SHP77 (cell line): ENCODE results near the gene SPIN3.
"Not testable (repeated sequence)": the region's sequence is repeated elsewhere in the genome, so short reads cannot be mapped to it uniquely, and the experiment has no call there.

Experiments
- DNase-seq, 2 experiments: peaks; one replicate each; lab custom pipeline; 2025; lab: John Stamatoyannopoulos, UW

SPIN3 gene

GRCh38 chrX:56995271-56995994 lies at the start of gene SPIN3:
SPIN3 (minus strand) TSS chrX:56995541; CDS start chrX:56994947, 594 bp downstream.
- DNase-seq, result peak; percentile 94 to 95

- no peak for DNase-seq
These were observed 48.9 kb upstream of the SPIN3 start for GRCh38 chrX:57044245-57044644.

- not testable (repeated sequence) for DNase-seq
These were observed 41.9 kb upstream of the SPIN3 start for GRCh38 chrX:57037265-57037664.

DNA sequence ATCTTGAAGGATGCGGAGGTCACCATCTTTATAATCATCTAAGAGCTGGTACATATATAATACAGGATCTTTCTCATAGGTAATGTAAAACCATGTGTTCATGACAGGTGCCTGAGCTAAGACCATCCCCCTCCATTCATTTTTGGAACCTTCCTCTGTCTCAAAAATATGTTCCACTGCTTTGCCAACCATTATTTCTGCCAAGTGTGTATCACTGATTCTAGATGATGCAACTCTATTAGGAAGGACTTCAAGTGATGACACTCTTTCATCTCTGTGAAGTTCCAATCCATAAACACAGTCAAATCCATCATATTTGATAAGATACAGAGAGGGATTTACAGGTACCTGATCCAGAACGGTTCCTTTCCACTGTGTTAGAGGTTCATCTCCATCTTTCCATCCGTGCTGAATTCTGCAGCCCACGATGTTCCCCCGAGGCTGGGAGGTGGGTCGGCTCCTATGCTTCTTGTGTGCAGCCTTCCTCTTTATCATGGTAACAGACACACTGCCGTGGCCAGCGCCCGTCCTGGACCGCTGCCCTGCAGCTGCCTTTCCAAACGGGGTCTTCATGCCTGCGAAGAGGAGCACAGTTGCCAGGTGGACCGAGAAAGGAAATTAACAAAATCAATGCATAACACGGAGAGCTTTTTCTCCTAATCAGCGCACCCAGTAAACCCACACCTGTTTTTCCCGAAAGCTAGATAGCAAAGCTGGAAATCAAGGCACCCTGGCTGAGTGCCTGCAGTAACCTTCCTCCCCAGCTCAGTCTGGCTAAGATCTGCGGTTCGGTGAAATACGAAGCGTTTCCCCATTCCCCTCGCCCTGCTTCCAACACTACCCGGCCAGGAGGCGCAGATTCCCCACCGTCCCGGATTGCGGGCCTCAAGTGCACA lies 718 bp downstream of the SPIN3 start:
- no peak for DNase-seq

DNA sequence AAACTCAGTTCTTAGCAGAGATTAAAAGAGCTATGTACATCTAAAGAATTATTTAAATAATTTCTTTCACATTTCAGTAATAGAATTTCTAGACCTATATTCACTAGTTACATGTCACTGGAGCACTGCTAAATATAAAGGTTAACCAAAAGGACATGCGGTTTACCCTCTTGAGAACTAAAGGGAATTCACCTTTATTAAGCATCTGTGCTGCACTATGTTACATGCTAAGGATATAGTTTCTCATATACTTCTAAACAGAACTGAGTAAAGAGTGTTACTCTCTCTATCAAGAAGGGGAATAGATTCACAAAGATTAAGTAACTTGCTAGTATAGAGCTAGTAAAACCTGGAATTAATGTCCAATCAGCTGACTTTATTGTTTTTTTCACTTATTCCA lies 7.6 kb downstream of the SPIN3 start:
- DNase-seq, result no peak

DNA sequence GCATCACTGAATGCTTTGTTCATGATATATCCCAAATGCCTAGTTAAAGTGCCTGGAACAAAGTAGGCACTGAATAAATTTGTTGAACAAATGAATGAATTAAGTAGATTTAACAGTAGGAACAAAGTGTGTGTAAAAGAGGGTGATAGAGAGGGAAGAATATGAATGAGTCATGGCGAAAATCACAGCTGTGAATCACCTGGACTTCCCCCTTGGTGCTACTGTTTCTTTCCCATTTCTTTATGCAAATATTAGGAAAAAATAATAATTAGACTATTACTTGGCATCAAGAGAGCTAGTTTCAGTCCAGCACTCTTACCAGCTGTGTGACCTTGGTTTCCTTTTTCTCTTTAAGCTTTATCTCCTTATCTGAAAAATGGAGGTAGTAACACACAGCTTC lies 9.2 kb downstream of the SPIN3 start:
- DNase-seq, result no peak

DNA sequence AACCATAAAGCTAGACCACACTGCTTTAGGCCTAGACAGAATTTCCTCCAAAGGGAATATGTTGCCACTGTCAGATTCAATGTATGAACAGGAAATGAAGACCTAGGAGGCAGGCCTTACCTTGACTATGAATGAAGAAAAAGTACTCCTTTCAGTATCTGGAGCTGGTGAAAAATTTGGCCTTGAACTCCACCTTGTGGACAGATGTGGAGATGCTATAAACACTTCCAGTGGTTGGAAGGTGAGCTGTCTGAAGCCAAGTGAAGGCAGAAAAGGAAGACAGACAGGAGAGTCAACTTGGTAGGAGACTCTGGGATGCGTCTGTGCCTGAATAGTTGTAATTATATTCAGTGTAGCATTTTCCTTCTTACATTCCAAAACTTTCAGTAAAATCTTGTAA lies 17.2 kb downstream of the SPIN3 start:
- peak; percentile 43 to 50 for DNase-seq

GRCh38 chrX:56975611-56976010 lies 19.7 kb downstream of the SPIN3 start:
- DNase-seq, result no peak

DNA sequence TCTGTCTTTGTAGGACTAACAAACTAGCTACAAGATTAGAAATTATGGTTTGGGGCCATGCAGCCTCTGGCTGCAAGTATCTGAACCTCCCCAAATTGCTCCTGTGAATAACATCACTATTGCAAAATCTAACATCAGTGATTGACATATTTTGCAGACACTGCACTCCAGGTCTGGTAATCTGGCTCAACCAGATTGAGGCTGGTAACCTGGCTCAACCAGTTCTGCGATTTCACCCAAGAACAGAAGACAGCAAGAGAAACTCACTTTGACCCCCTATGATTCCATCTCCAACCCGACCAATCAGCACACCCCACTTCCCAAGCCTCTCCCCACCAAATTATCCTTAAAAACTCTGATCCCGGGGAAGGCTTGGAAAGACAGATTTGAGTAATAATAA lies 20.9 kb downstream of the SPIN3 start:
- DNase-seq, result no peak

DNA sequence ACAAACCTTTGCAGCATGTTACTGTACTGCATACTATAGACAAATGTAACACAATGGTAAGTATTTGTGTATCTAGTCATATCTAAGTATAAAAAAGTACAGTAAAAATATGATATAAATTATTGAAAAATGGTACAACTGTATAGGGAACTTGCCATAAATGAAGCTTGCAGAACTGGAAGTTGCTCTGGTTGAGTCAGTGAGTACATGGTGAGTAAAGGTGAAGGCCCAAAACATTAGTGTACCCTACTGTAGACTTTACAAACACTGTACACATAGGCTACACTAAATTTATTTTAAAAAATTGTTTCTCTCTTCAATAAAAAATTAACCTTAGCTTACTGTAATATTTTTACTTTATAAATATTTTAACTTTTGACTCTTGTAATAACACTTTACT lies 25.8 kb downstream of the SPIN3 start:
- no peak for DNase-seq

DNA sequence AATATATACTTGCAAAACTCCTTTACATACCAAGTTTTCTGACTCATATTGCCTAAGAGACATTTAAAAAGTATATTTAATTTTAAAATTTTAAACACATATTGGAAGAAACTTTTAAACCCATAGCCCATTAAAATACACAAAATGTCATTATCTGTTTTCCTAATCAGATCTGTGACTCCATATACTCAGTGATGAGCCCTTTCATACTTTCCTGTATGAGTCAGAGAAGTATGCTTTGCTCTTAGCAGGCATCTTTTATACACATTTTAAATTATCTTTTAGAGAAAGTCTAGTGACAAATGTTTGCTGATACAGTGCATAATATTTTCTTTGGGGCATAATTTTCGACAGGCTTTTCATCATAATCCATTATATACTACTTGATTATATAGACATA lies 26.4 kb downstream of the SPIN3 start:
- no peak for DNase-seq

GRCh38 chrX:56963377-56963776 lies 32.0 kb downstream of the SPIN3 start:
- DNase-seq, result no peak

DNA sequence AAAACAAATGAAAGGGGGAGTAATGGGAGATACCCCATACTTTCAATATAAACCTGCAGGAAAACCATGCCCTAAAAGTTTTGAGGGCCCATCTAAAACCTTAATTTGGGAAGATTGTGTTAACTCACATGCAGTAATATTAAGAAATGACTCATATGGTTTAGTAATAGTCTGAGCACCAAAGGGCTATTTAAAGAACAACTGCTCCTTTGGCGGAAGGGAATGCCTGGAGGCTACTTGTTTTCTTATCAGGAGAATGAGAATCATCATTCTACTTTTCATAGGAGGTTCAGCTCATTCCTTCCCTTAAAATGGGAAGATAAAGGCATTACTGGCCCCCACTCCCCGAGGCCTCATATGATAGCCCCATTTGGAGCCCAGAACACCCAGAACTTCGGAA lies 47.6 kb downstream of the SPIN3 start:
- no peak for DNase-seq

DNA sequence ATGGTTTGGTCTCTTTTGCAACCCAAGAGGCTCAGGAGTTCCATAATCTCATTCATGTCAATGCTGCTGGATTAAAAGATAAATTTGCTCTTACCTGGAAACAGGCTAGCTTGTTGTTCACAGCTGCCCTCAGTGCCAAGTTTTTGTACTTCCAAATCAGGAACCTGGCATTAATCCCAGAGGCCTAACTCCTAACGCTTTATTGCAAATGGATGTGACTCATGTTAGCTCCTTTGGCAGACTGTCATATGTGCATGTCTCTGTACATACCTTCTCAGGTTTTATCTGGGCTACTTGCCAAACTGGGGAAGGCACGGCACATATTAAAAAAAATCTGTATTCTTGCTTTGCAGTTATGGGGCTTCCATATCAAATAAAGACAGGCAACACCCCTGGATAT lies 49.1 kb downstream of the SPIN3 start:
- DNase-seq, result peak; percentile 66 to 68

DNA sequence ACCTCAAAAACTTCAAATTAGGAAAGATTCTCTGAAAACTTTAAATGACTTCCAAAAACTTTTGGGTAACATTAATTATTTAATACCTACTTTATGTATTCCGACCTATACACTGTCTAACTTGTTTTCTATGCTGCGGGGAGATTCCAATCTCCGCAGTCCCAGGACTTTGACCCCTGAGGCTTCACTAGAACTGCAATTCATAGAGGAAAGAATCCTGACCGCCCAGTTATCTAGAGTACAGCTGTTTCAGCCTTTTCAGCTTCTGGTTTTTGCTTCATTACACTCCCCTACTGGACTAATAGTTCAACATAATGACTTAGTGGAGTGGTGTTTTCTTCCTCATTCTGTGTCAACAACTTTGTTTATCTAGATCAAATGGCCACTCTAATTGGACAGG lies 50.1 kb downstream of the SPIN3 start:
- not testable (repeated sequence) for DNase-seq

DNA sequence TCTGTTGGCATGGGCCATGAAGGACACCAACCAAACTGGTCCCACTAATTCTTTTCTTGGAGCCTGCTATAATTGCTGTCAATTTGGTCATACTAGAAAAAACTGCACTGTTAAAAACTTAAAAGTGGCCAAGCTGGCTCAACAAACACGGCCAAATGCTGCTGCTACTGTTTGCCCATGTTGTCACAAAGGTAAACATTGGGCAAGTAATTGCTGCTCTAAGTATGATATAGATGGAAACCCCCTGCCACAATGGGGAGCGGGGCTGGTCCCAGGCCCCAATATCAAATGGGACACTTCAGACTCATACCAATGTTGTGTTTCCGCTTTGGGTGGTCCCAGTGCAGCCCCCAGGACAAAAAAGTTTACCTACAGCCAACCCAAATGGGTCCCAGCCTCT lies 52.1 kb downstream of the SPIN3 start:
- DNase-seq, result no peak
